T follicular helper cell (primary cell): ENCODE measurements around the gene PVALEF.

Experiments used
- DNase-seq: peaks from one replicate; pipeline ENCODE4 v3.0.0-alpha.2; 2020; ENCODE audit warnings: low read depth

The PVALEF gene

DNA sequence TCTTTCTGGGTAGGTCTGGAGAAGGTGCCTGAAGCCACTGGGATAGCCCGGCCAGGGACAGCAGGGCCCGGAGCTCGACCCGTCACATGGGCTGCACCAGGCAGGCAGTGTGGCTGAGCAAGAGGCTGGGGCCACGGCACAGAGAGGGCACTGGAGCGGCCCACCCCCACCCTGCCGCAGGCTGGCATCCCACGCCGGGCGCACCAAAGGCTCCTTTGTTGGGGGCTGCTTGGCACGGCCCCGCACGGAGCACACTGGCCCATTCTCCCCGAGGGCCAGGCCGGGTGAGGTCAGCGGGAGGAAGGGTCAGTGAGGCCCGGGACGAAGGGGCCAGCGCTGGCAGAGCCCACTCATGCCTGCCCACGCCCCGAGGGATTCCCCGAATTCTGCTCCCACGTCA is 36.5 kb upstream of the PVALEF start:
- no peak for DNase-seq

DNA sequence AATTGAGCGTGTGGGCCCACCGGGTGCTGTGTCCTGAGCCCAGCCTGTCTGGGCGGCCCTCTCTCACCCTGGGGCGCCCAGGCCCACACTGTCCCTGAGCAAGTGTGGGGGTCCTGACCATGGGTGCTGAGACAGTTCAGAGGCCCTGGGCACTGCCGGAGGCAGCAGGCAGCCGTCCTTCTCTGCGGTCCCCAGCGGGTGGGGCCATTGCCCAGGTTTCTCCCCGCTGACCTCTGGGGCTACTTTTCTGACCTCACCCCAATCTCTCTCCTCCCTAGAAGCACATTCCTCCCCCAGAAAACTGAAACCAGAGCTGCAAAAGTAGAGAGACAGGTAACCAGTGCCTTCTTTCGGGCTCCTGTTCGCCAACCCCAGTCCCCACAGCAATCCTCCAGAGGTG is 36.0 kb upstream of the PVALEF start:
- no peak for DNase-seq

DNA sequence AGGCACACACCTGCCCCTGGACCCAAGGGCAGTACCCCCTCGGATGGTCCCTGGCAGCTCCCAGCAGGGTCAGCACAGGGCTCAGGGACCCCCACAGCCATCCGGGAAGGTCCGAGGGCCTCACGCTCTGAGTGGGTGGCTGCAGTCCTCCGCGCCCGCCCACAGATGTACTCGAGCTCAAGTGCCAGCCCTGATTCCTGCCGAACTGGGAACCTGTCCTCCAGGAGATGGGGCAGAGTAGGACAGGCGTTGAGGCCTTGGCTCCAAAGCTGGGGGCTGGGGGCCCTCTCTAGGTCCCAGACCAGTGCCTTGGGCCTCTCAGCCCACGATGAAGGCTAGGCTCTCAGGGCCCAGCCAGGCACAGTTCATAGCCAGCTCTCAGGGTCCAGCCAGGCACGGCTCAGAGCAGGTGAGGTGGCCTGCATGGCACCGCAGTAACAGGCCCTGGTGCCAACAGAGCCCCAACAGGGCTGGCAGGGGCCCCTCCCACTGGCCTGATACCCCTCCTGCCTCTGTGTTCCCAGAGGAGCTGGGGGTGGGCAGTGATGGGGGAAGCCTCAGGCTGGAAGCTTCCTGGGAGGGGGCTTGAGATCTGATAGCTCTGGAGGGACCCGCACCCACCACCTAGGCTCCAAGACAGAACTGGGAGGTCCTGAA is 35.5 kb upstream of the PVALEF start:
- DNase-seq: no peak

DNA sequence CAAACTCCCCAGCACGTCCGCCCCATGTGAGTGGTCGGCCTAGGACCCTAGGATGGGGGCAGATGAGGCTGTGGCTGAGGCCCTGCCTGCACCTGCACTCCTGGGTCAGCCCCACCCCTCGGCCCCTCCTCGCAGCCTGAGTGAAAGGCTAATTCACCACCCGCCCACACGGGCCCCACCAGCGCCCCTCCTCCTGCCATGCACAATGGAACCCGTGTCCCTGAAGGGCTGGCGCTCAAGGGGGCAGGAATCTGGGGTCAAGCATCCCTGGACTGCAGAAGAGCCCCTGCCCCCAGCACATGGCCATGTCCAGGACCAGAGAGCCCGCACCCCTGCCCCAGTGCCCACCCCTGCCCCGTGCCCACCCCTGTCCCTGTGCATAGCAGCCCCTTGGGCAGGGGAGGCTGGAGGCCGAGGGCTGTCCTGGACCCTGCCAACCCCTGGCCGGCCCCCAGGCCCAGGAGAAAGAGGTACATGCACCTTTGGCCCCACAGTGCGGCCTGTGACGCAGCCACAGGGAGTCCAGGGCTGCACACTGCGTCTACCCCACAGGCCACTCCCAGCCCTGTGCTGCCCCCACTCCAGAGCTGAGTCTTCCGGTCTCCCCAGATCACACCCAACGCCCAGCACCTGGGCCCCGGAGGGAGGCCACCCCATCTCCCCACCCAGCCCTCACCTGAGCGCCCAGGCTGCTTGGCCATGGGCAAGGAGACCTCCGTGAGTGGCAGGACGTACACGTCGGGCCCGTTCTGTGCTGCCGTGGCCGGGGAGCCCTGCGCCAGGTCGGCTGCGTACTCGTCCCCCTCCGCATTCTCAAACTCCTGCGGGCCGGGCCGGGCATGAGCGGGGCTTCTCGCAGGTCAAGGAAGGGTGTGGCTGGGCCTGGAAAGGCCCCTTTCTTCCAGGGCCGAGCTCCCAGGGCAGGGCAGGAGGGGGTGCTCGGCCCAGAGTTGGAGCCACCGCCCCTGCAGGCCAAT is 34.6 kb upstream of the PVALEF start:
- DNase-seq: no peak

DNA sequence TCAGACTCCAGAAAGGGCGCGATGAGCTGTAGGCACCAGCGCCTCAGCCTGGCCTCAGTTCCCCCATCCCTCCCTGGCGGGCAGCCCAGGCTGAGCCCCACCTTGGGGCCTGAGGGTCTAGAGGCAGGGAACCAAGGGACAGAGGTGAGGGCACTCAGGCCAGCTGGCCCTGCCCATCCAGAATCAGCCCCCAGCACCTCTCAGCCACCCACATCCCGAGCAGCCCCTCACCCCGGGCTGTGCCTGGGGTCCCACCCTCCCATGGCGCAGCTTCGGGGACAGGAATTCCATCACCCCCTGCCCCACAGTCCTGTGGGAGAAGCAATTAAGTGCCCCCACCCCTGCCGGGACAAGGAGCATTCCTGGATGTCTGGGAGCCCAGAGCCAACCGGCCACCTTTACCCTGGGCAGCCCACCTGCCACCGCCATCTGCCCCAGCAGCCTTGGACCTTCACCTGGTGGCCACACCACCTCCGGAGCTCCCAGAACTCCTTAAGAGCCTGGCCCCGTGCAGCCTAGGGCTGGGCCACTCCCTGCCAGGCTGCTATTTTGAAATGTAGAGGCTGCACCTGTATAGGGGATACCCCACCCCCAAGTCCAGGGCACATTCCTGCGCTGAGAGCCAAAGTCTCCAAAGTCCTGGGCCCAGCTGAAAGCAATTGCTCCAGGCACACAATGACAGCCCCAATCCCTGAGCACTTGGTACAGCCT is 33.7 kb upstream of the PVALEF start:
- no peak for DNase-seq

DNA sequence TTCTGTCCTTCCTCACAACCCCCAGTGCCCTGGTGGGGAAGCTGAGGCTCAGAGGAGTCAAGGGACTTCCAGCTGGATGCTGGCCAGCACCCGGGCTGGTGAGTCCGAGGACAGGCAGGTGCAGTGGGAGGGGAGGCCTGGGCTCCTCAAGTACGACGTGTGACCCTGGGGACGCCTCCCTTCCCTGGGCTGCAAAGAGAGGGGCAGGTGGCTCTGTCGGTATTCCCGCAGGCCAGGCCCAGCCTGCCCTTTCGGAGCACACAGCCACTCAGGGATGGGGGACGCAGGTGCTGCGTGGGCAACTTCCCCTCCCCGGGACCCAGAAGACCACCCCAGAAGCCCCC is 33.1 kb upstream of the PVALEF start:
- DNase-seq: no peak

DNA sequence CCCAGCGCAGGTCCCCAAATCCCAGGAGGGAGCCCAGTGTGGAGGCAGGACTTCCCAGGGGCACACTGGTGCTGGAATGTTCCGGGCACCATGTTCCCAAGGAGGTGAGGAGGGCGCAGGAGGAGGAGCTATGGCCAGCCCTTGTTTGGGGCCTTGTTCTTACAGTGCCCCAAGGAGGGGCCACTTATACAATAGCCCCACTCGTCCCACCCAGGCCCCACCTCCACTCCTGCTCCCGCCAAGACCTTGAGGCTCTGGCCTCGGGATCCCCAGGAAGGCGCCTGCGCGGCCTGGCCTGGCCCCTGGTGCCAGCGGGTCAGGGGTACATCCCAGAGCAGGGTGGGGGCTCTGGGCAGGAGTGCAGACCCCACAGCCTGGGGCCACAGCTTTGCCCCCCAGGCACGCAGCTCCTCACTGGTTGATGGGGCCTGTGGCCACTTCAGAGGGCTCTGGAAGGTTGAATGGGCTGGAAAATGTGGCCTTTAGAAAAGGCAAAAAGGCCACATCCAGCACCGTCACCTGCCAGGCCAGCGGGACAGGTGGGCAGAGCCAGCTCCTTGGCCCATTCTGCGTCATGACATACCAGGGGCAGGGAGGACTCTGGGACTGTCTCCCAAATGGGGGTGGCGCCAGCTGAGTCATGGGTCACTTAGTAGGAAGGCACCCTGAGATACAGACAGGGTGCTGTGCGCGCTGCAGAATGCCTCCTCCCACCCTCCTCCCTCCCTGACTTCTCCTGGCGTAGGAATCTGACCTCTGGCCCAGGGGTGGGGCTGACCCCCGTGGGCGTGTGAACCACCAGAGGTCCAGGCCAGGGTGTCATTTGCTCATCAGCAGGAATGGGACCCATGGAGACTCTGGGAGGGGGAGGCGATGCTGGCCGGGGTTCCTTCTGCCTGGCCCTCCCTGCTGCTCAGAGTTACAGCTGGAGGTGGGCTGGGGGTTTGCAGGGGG is 32.3 kb upstream of the PVALEF start:
- DNase-seq: no peak

DNA sequence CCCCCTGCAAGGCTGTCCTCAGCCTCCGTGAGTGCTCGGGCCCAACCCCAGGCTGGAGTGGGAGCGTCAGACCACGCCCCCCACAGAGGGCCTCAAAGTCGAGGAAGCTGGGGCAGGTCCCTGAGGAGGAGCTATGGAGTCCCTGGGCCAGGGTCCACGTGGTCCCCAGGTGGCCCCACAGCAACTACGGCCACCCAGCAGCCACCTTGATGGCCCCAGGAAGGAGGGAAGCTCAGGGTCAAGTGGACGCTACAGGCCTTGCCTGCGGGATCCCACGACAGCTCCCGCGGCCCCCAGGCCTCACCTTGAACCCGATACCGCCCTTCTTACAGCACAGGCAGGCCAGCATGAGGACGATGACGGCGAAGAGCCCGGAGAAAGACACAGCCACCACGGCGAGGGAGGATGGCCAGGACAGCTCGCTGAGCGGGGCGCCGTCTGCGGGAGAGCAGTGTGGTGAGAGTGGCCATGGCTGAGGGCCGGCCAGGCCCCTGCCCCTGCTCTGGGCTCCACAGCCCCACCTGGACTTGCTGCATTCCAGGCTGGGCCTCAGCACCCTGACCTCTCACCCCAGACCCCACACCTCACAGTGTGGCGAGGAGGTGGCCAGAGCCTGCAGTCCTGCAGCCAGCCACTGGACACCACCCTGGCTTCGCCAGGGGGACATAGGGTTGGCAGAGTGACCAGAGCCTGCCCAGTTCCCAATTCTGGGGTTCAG is 31.1 kb upstream of the PVALEF start:
- no peak for DNase-seq

DNA sequence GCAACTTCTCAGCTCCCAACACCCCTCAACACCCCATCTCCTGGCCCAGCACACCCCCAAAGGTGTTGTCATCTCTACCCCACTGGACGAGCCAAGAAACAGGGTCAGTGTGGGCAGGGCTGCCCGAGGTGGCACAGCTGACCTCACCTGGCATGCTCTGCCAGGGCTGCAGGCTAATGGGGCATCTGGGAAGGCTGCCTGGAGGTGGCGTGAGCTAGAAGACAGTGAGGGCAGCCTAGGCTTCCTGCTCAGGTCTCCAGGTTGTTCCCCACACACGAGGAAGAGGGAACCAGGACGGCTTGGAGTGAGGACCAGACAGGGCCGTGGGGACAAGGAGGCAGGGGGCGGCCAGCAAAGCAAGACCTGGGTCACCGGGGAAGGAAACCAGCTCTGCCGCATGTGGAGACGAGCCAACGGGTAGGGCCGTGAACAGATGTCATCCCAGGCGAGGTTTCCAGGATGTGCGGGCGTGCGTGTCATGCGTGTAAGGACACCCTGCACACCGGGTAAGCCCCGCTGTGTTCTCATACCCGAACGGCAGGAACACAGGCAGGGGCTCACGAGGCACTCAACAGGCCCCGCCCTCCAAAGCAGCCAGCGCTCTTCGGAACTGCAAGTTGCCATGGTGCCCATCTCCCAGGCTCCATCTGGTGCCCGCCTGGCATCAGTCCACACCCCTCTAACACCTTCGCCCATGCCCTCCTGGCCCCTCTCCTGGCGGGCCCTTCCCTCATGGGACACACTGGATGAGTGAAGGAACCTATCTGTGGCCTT is 29.6 kb upstream of the PVALEF start:
- DNase-seq: no peak

DNA sequence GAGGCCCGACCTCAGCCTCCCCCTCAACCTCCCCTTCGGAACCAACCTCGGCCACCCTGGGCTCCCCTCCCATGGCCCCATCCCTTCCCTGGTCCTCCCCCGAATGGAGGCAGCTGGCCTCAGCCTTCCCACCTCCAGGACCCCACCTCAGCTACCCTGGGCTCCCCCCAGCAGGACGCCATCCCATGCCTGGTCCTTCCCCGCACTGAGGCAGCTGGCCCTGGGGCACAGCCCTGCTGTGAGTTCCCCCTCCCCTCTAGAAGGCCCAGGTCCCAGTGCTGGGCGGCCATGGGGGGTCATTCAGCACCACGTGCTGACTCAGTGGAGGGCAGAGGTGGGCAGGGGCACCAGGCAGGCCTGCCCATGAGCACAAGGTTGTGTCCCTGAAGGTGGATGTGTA is 28.9 kb upstream of the PVALEF start:
- no peak for DNase-seq

DNA sequence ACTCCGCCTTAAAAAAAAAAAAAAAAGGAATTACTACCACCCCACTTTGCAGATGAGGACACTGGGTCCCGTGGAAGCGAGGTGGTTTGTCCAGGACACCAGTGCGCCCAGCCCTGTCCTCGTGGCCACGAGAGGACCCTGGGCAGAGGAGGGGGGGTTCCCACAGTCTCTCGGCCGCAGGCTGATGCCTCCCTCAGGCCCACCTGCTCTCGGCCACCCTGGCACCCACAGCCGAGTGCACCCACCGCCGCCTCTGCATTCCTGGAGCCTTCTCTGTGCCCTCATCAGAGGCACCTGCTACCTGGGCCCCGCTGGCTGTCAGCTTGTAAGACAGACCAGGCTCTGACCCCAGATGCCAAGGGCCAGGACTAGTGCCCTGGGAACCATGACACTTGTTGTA is 28.1 kb upstream of the PVALEF start:
- DNase-seq: no peak

DNA sequence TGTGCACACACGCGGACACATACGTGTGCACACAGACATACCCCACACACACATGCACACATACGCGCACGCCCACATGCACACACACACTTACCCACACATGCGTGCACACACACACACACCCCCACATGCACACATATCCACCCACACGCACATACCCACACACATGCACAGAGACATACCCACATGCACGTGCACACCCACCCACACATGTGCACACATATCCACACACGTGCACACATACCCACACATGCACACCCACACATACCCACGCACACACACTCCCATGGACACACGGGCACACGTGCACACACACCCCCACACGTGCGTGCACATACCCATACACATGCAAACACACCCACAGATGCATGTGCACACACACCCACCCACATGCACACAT is 27.2 kb upstream of the PVALEF start:
- DNase-seq: no peak

DNA sequence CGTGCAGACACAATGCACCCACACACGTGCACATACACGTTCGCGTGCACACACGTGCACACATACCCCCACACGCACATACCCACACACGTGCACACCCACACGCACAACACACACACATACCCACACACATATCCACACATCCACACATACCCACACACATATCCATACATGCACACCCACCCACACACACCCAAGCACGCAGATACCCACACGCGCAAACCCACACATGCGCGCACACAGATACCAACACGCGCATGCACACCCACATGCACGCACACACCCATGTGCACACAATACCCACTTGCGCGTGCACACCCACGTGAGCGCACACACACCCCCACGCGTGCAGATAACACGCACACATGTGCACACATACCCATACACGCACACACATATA is 26.8 kb upstream of the PVALEF start:
- DNase-seq: no peak

DNA sequence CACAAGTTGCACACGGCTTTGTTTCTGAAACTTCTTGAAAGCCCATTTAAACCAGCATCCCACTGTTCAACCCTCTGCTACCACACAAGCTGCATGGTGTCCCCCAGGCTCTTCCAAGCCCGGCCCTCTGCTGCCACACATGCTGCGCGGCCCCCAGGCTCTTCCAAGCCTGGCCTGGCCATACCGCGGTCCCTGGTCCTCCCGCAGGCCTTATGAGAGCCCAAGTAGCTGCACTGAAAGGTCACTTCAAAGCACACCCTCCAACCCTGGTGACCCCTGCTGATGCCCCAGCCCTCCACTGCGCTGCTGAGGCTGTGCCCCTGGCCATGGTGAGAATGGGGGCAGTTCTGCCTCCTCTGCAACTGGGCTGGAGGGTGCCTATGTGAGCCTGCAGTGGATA is 25.9 kb upstream of the PVALEF start:
- no peak for DNase-seq

DNA sequence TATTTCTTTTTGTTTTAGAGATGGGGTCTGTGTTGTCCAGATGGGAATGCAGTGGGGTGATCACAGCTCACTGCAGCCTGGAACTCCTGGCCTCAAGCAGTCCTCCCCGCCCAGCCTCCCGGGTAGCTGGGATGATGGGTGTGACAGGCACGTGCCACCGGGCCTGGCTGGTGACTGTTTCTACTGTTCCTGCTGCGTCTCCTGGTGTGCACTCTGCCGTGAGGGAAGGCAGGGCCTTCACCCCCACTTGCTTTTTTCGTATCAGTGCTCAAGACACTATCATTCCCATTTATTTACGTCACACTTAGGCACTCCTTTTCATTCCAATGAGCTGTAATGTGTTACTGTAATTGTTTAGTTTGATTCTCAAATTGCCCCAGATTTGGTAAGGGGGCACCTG is 25.3 kb upstream of the PVALEF start:
- DNase-seq: no peak

DNA sequence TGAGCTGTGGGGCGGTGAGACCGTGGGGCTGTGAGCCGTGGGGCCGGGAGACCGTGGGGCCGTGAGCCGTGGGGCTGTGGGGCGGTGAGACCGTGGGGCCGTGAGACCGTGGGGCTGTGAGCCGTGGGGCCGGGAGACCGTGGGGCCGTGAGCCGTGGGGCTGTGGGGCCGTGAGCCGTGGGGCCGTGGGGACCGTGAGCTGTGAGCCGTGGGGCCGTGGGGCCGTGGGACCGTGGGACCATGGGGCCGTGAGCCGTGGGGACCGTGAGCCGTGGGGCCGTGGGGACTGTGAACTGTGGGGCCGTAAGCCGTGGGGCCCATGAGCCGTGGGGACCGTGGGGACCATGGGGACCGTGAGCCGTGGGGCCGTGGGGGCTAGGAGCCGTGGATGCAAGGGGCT is 24.6 kb upstream of the PVALEF start:
- no peak for DNase-seq

DNA sequence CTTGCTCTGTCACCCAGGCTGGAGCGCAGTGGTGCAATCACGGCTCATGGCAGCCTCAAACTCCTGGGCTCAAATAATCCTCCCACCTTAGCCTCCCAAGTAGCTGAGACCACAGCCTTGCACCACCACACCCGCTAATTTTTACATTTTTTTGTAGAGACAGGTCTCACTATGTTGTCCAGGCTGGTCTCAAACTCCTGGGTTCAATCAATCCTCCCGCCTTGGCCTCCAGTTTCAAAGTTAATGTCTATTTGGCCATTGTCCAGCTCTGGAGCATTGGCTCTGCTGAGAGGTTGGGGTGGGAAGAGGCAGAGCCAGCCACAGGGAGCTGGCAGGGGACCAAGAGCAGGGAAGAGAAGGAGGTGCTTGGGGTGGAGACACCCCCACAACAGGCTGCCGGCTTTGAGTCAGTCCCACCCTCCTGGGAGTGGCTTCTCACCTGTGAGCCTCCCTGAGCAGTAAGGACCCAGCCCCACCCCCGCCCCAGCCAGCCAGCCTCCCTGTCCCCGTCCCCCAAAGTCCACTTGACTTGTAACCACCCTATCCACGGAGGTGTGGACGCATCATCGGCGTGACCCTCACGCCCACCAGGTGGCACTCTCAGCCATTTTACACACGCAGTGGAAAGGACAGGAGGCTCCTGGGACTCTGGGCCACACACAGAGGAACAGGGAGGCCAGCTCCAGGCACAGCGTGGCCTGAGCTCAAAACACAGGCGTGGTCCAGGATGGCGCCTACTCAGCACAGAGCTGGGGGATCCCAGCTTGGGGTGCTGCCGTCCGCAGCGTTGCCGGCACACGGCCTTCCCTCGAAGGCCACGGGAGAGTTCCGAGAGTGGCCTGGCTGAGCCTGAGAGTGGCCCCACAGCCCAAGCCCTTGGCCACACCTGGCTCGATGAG is 22.8 kb upstream of the PVALEF start:
- DNase-seq: peak; percentile 45

DNA sequence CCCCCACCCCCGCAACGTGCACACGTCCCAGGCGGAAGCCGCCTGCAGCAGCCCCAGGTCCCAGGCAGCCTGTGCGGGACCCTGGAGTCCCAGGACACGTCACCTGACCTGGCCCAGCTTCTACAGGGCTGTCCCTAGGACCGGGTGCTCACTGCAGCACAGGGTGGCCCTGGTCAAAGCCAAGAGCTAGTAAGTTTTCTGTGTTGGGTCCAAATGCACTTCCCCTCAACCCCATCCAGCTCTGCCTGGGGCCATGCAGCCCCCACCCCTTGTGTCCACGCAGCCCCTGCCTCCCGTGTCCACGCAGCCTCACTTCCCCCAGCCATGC is 22.1 kb upstream of the PVALEF start:
- no peak for DNase-seq

DNA sequence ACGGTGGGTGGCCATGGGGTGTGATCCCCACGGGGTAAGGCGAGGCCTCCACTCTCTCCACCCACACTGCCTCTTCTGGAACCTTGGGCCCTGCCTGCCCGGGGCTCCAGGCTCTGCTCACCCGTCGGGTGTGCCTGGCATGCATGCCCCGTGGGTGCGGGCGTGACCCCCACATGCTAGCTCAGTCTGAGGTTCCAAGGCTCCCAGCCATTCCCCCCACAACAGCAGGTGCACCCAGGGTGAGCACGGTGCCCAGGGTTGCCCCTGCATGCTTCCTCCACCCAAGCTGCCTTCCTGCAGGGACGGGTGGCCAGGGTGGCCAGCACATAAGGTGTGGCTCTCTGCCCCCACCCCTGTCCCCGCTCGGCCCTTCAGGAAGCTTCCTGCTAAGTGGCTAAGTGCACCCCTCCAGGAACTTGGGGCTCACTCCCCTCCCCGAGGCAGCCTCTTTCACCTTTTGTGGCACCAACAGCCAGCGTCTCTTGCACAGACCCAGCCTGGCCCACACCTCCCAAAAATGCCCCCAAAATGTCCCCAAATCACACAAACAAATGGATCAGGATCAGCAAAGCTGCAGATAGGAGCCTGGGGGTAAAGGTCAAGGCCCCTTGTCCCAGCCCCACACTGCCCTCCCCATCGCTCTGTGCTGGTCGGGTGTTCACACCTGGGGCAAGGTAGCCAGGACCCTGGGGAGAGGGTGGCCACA is 21.4 kb upstream of the PVALEF start:
- no peak for DNase-seq
